ENCODE measurements around the gene MRPL38. TPM values are rescaled to one million over a fixed set of nuclear protein-coding genes. Genes with fewer than 3 reads are reported as not detected.
A peak's percentile ranks its signal among the peaks of the same experiment; 100 is the strongest.

Gene MRPL38
- total RNA-seq, 1 experiment from 2014 or later: 146 TPM

DNA sequence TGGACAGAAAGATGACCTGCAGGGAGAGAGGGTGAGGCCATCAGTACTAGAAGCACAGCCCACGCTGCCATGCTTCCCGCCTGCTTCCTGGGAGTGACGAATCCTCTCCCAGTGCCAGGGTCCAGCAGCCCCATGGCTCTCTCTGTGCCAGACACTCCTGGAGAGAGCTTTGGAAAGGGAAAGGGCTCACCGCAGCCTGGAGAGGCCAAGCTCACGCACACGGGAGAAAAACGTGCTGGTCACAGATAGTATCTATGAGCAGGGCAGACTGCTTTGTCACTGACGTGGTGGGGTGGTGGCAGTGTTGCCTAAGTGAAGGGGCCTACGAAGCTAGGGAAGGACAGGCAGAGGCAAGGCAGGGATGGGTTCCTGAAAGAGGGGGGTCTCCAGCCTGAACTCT, 55.0 kb downstream of the MRPL38 start:
- peaks cover 32% of the 10 kb centered on the region for H3K36me3 Mint-ChIP-seq
- H3K9me3 Mint-ChIP-seq: no peaks in the 10 kb centered on the region
- ATAC-seq (no peak), DNase-seq (ENCODE audit: low spot score) (no peak)
- ChIA-PET CTCF (interaction anchor here (0.6 to 8.8 kb wide), 6 partner anchors 12 to 66 kb away, joined by 3 to 180 read pairs (median 5); no protein-coding TSS in a partner anchor), POLR2A (interaction anchor here (0.6 kb wide), 1 partner anchor 1394 kb away, joined by 4 read pairs; no protein-coding TSS in a partner anchor)
- H3K4me1 Mint-ChIP-seq: peaks cover 25% of the 10 kb centered on the region
- H3K27me3 Mint-ChIP-seq (ENCODE audit: low read depth): no peaks in the 10 kb centered on the region
- TF ChIP-seq, protein P1, sequence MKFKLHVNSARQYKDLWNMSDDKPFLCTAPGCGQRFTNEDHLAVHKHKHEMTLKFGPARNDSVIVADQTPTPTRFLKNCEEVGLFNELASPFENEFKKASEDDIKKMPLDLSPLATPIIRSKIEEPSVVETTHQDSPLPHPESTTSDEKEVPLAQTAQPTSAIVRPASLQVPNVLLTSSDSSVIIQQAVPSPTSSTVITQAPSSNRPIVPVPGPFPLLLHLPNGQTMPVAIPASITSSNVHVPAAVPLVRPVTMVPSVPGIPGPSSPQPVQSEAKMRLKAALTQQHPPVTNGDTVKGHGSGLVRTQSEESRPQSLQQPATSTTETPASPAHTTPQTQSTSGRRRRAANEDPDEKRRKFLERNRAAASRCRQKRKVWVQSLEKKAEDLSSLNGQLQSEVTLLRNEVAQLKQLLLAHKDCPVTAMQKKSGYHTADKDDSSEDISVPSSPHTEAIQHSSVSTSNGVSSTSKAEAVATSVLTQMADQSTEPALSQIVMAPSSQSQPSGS (CRISPR knock-in tag; IDR thresholded peaks at IDR 0.05; ENCODE audit: borderline replicate concordance, low read depth): no peak
- no peak for TF ChIP-seq ZNF671 (CRISPR knock-in tag; IDR thresholded peaks at IDR 0.05)
- TF ChIP-seq USF2 (CRISPR knock-in tag; IDR thresholded peaks at IDR 0.05): no peak
- TF ChIP-seq RORB (CRISPR knock-in tag; IDR thresholded peaks at IDR 0.05): no peak
- no peak for TF ChIP-seq TEAD1 (CRISPR knock-in tag; IDR thresholded peaks at IDR 0.05)
- no peak for TF ChIP-seq MYBL2 (CRISPR knock-in tag; IDR thresholded peaks at IDR 0.05)
- no peak for TF ChIP-seq CREB1 (CRISPR knock-in tag; IDR thresholded peaks at IDR 0.05)
- no peak for TF ChIP-seq NR2C2 (CRISPR knock-in tag; IDR thresholded peaks at IDR 0.05)
- TF ChIP-seq ZNF219 (CRISPR knock-in tag; IDR thresholded peaks at IDR 0.05; ENCODE audit: borderline replicate concordance): no peak
- TF ChIP-seq ZNF281 (CRISPR knock-in tag; IDR thresholded peaks at IDR 0.05): no peak
- H3K4me3 Mint-ChIP-seq: no peak overlapping the region
- H3K27ac Mint-ChIP-seq: peak overlapping the region; percentile 64; the same call in 1 of the 2 replicates

- Mint-ChIP-seq H3K9me3 (no peaks in the 10 kb centered on the region), H3K4me3 (no peak overlapping the region), H3K27me3 (ENCODE audit: low read depth) (no peaks in the 10 kb centered on the region), H3K4me1 (peaks cover 21% of the 10 kb centered on the region), H3K27ac (peak overlapping the region; percentile 64; the same call in 1 of the 2 replicates), H3K36me3 (peaks cover 32% of the 10 kb centered on the region)
- DNase-seq (ENCODE audit: low spot score) (no peak), ATAC-seq (no peak)
- ChIA-PET CTCF (interaction anchor here (0.6 to 8.8 kb wide), 4 partner anchors 14 to 66 kb away, joined by 3 to 180 read pairs (median 40); no protein-coding TSS in a partner anchor), POLR2A (no interaction called here)
- TF ChIP-seq ZMAT4 (CRISPR knock-in tag; IDR thresholded peaks at IDR 0.05) (no peak), HMGXB4 (CRISPR knock-in tag; IDR thresholded peaks at IDR 0.05) (no peak), TEAD4 (CRISPR knock-in tag; IDR thresholded peaks at IDR 0.05) (no peak), TEAD1 (CRISPR knock-in tag; IDR thresholded peaks at IDR 0.05) (no peak), ZNF532 (CRISPR knock-in tag; IDR thresholded peaks at IDR 0.05; ENCODE audit: borderline replicate concordance) (no peak), ATF1 (CRISPR knock-in tag; IDR thresholded peaks at IDR 0.05) (no peak), EMX1 (CRISPR knock-in tag; IDR thresholded peaks at IDR 0.05) (no peak), HMGA2 (CRISPR knock-in tag; IDR thresholded peaks at IDR 0.05) (no peak), JUN (CRISPR knock-in tag; IDR thresholded peaks at IDR 0.05) (no peak), GABPB1 (CRISPR knock-in tag; IDR thresholded peaks at IDR 0.05) (no peak), ZNF263 (CRISPR knock-in tag; IDR thresholded peaks at IDR 0.05; ENCODE audit: low read depth) (no peak)
- TF ChIP-seq, protein P2, sequence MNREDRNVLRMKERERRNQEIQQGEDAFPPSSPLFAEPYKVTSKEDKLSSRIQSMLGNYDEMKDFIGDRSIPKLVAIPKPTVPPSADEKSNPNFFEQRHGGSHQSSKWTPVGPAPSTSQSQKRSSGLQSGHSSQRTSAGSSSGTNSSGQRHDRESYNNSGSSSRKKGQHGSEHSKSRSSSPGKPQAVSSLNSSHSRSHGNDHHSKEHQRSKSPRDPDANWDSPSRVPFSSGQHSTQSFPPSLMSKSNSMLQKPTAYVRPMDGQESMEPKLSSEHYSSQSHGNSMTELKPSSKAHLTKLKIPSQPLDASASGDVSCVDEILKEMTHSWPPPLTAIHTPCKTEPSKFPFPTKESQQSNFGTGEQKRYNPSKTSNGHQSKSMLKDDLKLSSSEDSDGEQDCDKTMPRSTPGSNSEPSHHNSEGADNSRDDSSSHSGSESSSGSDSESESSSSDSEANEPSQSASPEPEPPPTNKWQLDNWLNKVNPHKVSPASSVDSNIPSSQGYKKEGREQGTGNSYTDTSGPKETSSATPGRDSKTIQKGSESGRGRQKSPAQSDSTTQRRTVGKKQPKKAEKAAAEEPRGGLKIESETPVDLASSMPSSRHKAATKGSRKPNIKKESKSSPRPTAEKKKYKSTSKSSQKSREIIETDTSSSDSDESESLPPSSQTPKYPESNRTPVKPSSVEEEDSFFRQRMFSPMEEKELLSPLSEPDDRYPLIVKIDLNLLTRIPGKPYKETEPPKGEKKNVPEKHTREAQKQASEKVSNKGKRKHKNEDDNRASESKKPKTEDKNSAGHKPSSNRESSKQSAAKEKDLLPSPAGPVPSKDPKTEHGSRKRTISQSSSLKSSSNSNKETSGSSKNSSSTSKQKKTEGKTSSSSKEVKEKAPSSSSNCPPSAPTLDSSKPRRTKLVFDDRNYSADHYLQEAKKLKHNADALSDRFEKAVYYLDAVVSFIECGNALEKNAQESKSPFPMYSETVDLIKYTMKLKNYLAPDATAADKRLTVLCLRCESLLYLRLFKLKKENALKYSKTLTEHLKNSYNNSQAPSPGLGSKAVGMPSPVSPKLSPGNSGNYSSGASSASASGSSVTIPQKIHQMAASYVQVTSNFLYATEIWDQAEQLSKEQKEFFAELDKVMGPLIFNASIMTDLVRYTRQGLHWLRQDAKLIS (CRISPR knock-in tag; IDR thresholded peaks at IDR 0.05; ENCODE audit: borderline replicate concordance): no peak
Observed at GRCh38 chr17:75849279-75849646, 55.4 kb downstream of the MRPL38 start.
